HL-60 (cell line): ENCODE data around the gene NEDD4L.

Experiments used
- GABPA ChIP-seq: IDR thresholded peaks from 2 replicates; pipeline ENCODE4 v1.6.1; 2012; ENCODE audit warnings: low read depth
- REST ChIP-seq: IDR thresholded peaks from 2 replicates; pipeline ENCODE4 v1.6.1; 2012; ENCODE audit warnings: low read depth; ENCODE audit not compliant: insufficient replicate concordance
- TF ChIP-seq, protein P1 (sequence below): IDR thresholded peaks from one replicate; pipeline ENCODE4 v1.5.1; 2011; ENCODE audit warnings: low read length, control low read depth, inconsistent platforms; ENCODE audit not compliant: insufficient read depth

GRCh38 chr18:58136879-58137278 lies 92.9 kb downstream of the NEDD4L start:
- TF ChIP-seq, protein P1, sequence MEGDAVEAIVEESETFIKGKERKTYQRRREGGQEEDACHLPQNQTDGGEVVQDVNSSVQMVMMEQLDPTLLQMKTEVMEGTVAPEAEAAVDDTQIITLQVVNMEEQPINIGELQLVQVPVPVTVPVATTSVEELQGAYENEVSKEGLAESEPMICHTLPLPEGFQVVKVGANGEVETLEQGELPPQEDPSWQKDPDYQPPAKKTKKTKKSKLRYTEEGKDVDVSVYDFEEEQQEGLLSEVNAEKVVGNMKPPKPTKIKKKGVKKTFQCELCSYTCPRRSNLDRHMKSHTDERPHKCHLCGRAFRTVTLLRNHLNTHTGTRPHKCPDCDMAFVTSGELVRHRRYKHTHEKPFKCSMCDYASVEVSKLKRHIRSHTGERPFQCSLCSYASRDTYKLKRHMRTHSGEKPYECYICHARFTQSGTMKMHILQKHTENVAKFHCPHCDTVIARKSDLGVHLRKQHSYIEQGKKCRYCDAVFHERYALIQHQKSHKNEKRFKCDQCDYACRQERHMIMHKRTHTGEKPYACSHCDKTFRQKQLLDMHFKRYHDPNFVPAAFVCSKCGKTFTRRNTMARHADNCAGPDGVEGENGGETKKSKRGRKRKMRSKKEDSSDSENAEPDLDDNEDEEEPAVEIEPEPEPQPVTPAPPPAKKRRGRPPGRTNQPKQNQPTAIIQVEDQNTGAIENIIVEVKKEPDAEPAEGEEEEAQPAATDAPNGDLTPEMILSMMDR, result no peak
- TF ChIP-seq GABPA, result no peak
- TF ChIP-seq REST, result no peak
